ENCODE measurements around the gene CILP. TPM values are rescaled to one million over a fixed set of nuclear protein-coding genes. Genes with fewer than 3 reads are reported as not detected.

The CILP gene
- total RNA-seq, 1 donor: under 0.01 TPM

DNA sequence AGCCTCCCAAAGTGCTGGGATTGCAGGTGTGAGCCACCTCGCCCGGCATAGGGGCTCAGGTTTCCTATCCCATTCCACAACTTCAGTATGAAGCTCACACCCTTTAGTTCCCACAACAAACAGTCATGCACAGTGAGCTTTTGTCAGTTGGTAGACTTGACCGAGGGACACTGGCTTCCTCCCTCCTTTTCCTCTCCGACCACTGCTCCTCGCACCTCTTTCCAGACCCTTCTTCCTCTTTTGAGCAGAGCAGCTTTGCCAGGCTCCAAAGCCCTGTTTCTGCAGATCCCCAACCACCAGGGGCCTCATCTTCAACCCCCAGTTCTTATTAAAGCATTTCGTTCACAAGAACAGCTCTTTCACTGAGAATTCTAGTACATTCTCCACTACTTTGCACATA lies 12.7 kb upstream of the CILP start:
- TF ChIP-seq, protein P1, sequence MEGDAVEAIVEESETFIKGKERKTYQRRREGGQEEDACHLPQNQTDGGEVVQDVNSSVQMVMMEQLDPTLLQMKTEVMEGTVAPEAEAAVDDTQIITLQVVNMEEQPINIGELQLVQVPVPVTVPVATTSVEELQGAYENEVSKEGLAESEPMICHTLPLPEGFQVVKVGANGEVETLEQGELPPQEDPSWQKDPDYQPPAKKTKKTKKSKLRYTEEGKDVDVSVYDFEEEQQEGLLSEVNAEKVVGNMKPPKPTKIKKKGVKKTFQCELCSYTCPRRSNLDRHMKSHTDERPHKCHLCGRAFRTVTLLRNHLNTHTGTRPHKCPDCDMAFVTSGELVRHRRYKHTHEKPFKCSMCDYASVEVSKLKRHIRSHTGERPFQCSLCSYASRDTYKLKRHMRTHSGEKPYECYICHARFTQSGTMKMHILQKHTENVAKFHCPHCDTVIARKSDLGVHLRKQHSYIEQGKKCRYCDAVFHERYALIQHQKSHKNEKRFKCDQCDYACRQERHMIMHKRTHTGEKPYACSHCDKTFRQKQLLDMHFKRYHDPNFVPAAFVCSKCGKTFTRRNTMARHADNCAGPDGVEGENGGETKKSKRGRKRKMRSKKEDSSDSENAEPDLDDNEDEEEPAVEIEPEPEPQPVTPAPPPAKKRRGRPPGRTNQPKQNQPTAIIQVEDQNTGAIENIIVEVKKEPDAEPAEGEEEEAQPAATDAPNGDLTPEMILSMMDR (IDR thresholded peaks at IDR 0.05; ENCODE audit: insufficient read depth, low read length): no peak
- no peak overlapping the region for H3K4me3 ChIP-seq (ENCODE audit: low read depth, low read length)
- DNase-seq (ENCODE audit: low read depth): no peak

DNA sequence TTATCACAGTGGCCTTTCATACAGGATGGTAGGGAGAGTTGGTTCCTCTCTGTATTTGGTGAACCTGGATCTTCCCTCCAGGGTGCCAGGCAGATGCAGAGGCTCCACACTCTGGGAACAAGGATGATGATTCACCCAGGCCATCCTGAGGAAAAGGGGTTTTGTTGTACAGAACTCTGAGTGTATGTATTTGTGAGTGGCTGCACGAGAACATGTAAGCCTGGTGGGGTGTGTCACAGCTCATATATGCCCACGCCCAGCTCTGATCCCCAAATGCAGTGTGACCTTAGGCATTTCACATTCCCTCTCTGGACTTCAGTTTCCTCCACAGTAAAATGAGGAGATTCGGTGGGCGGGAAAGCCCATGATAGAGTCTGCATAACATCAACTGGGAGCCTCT lies 11.6 kb upstream of the CILP start:
- no peak overlapping the region for H3K4me3 ChIP-seq (ENCODE audit: low read depth, low read length)
- no peak for DNase-seq (ENCODE audit: low read depth)
- TF ChIP-seq, protein P1 (IDR thresholded peaks at IDR 0.05; ENCODE audit: insufficient read depth, low read length): no peak

DNA sequence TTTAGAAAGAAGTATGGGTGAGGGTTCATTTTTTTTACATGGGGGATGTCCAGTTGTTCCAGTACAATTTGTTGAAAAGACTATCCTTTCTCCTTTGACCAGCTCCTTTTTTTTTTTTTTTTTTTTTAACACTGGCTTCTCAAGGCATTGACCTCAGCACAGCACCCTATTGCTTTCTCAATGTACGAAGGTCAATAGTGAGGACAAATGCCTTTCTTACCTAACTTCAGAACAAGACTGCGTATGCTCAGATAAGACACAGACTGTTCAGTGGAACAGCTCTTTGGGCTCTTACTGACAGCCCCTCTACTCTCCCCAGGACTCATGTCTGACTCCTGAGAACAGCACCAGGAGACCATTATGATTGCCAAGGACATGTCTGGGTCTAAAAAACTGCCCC lies 10.4 kb upstream of the CILP start:
- H3K4me3 ChIP-seq (ENCODE audit: low read depth, low read length): no peak overlapping the region
- TF ChIP-seq, protein P1 (IDR thresholded peaks at IDR 0.05; ENCODE audit: insufficient read depth, low read length): no peak

DNA sequence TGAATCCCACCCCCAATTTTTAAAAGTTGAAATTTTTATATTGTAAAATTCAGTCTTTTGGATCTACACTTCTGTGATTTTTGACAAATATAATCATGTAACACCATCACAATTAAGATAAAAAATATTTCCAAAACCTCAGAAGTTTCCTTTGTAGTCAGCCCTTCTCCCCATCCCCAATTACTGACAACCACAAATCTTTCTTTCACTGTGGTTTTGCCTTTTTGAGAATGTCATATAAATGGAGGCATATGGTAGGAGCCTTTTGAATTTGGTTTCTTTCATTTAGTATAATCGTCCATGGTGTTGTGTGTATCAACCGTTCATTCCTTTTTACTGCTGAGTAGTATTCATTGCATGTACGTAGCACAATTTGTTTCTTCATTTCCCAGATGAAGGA lies 7.9 kb upstream of the CILP start:
- H3K4me3 ChIP-seq (ENCODE audit: low read depth, low read length): no peak overlapping the region
- TF ChIP-seq, protein P1 (IDR thresholded peaks at IDR 0.05; ENCODE audit: insufficient read depth, low read length): no peak
- no peak for DNase-seq (ENCODE audit: low read depth)

More for the DNA sequence above, 10.4 kb upstream of the CILP start:
- DNase-seq (ENCODE audit: low read depth): no peak

DNA sequence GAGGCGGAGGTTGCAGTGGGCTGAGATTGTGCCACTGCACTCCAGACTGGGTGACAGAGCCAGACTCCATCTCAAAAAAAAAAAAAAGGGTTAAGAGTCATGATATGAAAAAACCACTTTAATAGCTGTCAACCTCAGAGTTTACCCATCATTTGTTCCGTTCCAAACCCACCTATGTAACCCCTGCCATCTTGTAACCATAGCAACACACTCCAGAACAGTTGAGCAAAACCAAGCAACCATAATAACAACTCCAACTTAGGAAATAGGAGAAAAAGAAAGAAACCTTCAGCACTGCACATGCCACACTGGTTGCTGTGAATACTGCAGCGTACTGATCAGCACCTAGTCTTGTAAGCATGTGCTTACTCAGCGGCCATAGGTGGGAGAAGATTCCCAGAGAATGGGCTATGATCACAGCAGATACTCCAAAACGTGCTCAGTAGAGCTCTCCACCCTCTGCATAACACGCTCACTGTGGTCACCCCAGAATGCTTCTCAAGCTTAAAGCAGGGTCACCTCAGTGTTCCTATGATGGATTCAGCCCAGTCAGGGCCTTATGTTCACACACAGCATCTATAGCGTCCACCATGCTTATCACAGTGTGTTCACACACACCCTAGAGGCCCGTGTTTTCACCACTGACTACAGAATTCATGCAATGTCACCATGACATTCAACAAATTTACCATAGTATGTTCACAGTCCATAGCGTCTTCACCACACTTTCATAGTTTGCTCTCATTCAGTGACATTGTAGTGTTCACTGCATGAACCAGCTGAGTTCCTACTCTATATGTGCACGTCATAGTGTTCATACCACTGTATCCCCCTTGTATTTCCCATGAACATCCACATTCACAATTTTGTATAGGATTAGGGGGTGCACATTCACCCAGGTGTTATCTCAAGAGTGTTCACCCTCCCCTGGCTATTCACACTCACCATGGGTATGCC lies 6.5 kb upstream of the CILP start:
- H3K4me3 ChIP-seq (ENCODE audit: low read depth, low read length): no peak overlapping the region
- DNase-seq (ENCODE audit: low read depth): no peak
- TF ChIP-seq, protein P1 (IDR thresholded peaks at IDR 0.05; ENCODE audit: insufficient read depth, low read length): no peak

DNA sequence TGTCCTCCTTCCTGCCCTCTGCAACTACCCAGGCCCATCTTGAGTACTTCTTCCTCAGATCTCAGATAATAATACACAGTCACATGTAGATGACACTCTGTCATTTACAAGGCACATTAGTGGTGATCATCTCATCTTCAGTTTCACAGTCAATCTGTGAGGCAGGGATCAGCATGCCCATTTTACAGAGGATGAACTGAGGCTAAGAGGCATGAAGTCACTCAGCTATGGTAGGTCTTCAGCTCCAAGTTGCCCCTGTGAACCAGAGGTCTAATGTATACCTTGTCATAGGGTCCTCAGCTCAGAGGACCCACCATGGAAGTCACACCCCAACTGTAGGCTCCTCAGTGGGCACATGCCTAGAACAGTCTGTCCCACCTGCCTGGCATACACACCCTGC lies 4.2 kb upstream of the CILP start:
- no peak for DNase-seq (ENCODE audit: low read depth)
- TF ChIP-seq, protein P1 (IDR thresholded peaks at IDR 0.05; ENCODE audit: insufficient read depth, low read length): no peak
- no peak overlapping the region for H3K4me3 ChIP-seq (ENCODE audit: low read depth, low read length)
